Lower leg skin (tissue), 3 donors: Measurements from ENCODE around the gene KNCN.

Experiments used
- POLR2A ChIP-seq, 2 donors: fragments of 450-650 bp; IDR thresholded peaks; one replicate each; pipeline ENCODE4 v1.6.1; 2016 to 2017; ENCODE audit warnings: antibody characterized with exemption in 2 of 2, mild to moderate bottlenecking in 1 of 2, moderate library complexity in 1 of 2
- TF ChIP-seq, protein P1 (sequence below), 3 donors: fragments of 450-650 bp; IDR thresholded peaks; one replicate each; pipeline ENCODE4 v1.5.1; 2016; ENCODE audit warnings: antibody characterized with exemption in 3 of 3, mild to moderate bottlenecking in 3 of 3, moderate library complexity in 2 of 3

DNA sequence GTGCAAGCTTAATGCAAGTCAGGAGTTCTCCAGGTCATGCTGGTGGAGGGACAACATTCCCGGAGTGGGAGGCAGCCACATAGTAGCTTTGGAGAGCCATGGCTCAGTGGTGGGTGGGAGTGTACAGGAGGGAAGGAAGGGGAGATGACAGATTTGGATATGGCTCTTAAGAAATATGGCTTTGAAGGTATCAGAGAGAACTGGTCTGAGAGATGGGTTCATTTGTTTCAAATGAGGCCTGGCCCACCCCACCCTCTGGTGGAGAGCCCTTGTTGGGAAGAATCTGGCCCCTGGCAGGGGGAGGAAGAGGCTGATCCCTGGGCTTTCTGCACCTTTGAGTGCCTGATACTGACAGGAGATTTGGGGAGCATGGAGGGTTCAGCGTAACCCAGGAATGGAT lies 55.7 kb downstream of the KNCN start:
- TF ChIP-seq, protein P1, sequence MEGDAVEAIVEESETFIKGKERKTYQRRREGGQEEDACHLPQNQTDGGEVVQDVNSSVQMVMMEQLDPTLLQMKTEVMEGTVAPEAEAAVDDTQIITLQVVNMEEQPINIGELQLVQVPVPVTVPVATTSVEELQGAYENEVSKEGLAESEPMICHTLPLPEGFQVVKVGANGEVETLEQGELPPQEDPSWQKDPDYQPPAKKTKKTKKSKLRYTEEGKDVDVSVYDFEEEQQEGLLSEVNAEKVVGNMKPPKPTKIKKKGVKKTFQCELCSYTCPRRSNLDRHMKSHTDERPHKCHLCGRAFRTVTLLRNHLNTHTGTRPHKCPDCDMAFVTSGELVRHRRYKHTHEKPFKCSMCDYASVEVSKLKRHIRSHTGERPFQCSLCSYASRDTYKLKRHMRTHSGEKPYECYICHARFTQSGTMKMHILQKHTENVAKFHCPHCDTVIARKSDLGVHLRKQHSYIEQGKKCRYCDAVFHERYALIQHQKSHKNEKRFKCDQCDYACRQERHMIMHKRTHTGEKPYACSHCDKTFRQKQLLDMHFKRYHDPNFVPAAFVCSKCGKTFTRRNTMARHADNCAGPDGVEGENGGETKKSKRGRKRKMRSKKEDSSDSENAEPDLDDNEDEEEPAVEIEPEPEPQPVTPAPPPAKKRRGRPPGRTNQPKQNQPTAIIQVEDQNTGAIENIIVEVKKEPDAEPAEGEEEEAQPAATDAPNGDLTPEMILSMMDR (IDR thresholded peaks at IDR 0.05), result no peak
- TF ChIP-seq POLR2A (IDR thresholded peaks at IDR 0.05), result no peak
